Esophagus (tissue), 2 donors: ENCODE data around the gene ARMH3. TPM values are rescaled to one million over a fixed set of nuclear protein-coding genes. Genes with fewer than 3 reads are reported as not detected.

ENCODE experiments used
- H3K27ac ChIP-seq, 2 donors: one replicate each; pipeline ENCODE4 v1.5.1; 2013; ENCODE audit warnings: low read depth in 2 of 2, mild to moderate bottlenecking in 2 of 2, inconsistent platforms in 1 of 2, low read length in 1 of 2, moderate library complexity in 1 of 2
- H3K27me3 ChIP-seq, 2 donors: one replicate each; pipeline ENCODE4 v1.6.1; 2013; ENCODE audit warnings: low read length in 2 of 2, control low read depth in 1 of 2, mild to moderate bottlenecking in 1 of 2; ENCODE audit not compliant: insufficient read depth in 2 of 2, control insufficient read depth in 1 of 2
- H3K36me3 ChIP-seq, 2 donors: one replicate each; pipeline ENCODE4 v1.6.1; 2013; ENCODE audit warnings: low read length in 1 of 2; ENCODE audit not compliant: control insufficient read depth in 2 of 2, insufficient read depth in 2 of 2
- H3K4me1 ChIP-seq, 2 donors: one replicate each; pipeline ENCODE4 v1.6.1; 2013; ENCODE audit warnings: low read length in 1 of 2; ENCODE audit not compliant: control insufficient read depth in 2 of 2, insufficient read depth in 2 of 2
- H3K4me3 ChIP-seq, 2 donors: one replicate each; pipeline ENCODE4 v1.5.1; 2013; ENCODE audit warnings: low read length in 2 of 2, mild to moderate bottlenecking in 2 of 2, low read depth in 1 of 2, moderate library complexity in 1 of 2
- H3K9me3 ChIP-seq, 2 donors: one replicate each; pipeline ENCODE4 v1.6.1; 2013; ENCODE audit warnings: mild to moderate bottlenecking in 2 of 2, low read depth in 1 of 2, low read length in 1 of 2, moderate library complexity in 1 of 2; ENCODE audit not compliant: control insufficient read depth in 2 of 2, insufficient read depth in 1 of 2
- WGBS, 2 donors: extraction: QIAGEN DNeasy Blood & Tissue Kit; methylation state at CpG; one replicate each; pipeline ENCODE4 v1.1.7; 2013; 5-methylcytosine and 5-hydroxymethylcytosine counted together
- polyA plus RNA-seq, 2 donors: library from polyadenylated mRNA; stranded (reverse); fragments of 200-250 nt; gene quantifications; one replicate each; pipeline ENCODE4 v1.2.3, GENCODE V29; 2013
- donor health status: healthy with polysubstance abuse.
- donor health status: Bipolar disorder and iron deficiency.

ARMH3 gene
- polyA plus RNA-seq, 2 donors: 13.1 to 16.3 TPM

DNA sequence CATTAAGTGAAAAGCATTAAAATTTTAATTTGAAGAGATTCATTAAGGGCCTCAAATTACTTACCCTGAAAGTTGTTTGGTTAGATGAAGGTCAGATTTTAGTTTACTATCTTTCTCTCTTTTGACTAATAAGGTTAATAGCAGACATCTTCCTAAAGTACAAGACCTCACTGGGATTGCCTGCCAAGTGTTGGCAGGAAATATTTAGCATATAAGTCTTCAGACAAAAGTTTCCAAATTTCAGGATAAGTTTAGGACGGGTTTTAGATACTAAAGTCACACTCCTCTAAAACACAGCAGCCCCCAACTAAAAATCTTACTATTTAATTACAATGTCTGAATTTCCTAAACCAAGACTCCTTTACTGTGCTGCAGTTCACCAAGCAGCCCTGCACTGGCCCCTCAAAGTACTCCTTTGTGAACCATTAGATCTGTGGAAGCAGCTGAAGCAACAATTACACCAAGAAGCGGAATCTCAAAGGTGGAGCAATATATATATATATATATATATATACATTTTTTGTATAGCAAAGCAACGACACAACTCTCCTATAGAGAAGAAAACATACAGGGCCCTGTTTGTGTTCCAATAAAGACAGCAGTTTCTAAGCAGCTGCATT lies 121.2 kb downstream of the ARMH3 start:
- Histone ChIP-seq H3K4me1 (no peaks in the 10 kb centered on the region), H3K27ac (no peak overlapping the region)

DNA sequence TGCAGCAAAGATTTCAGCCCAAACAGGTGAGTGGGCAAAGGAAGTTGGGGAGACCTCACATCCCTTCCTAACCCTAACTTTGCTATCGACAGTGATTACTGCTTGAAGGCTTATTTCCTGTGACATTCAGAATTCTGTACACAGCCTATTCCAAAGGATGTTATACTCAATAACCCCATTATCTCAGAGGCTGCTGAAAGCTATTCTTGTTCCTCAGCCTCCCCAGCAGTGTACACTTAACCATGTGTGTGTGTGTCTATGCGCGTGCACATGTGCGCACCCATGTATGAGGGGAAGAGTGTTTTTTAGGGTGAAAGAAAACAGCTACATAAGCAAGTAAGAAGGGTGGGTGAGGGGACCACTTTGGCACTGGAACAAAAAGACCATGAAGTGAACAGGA lies 122.0 kb downstream of the ARMH3 start:
- Histone ChIP-seq H3K9me3 (no peaks in the 10 kb centered on the region), H3K4me1 (no peaks in the 10 kb centered on the region), H3K27me3 (no peaks in the 10 kb centered on the region), H3K36me3 (peaks cover 0 to 2% of the 10 kb centered on the region in 2 donors), H3K27ac (no peak overlapping the region), H3K4me3 (no peak overlapping the region)
- WGBS, 2 donors: 93 to 94% methylated on average over 4 of the region's 4 CpGs

More for the DNA sequence above, 121.2 kb downstream of the ARMH3 start:
- 77 to 81% methylated on average over 3 of the region's 3 CpGs for WGBS, 2 donors
- H3K4me3 ChIP-seq: no peak overlapping the region
- peaks cover 0 to 2% of the 10 kb centered on the region in 2 donors for H3K36me3 ChIP-seq
- H3K27me3 ChIP-seq: no peaks in the 10 kb centered on the region
- H3K9me3 ChIP-seq: no peaks in the 10 kb centered on the region

DNA sequence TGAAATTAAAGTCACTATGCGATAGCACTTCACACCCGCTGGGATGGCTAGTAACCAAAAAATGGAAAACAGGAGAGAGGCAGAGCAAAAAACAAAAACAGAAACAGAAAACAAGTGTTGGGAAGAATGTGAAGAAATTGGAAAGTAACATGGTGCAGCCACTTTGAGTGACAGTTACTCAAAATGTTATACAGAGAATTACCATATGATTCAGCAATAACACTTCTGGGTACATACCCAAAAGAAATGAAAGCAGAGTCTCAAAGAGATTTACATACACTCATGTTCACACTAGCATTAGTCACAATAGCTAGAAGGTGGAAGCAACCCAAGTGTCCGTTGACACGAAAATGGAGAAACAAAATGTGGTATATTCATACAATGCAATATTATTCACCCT lies 123.8 kb downstream of the ARMH3 start:
- 89 to 90% methylated on average over 4 of the region's 4 CpGs for WGBS, 2 donors
- peaks cover 0 to 2% of the 10 kb centered on the region in 2 donors for H3K36me3 ChIP-seq

DNA sequence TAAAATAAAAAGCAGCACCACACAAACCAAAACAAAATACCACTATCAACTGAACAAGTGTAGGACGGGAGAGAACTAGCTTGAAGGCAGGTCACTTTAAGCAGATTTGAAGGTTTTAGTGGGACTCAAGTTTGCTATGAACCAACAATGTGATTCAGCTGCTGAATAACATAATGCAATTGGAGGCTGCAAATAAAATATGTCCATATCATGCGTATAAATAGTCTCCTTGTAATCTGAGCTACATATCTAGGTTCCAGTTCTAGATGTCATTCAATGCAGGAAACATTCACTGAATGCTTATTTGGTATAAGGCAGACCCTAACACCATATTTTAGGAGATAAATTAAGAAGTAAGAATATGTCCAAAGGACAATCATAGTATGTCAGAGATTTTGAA lies 130.9 kb downstream of the ARMH3 start:
- Histone ChIP-seq H3K4me1 (no peaks in the 10 kb centered on the region), H3K4me3 (no peak overlapping the region), H3K27ac (no peak overlapping the region), H3K36me3 (peaks cover 0 to 2% of the 10 kb centered on the region in 2 donors), H3K9me3 (no peaks in the 10 kb centered on the region), H3K27me3 (no peaks in the 10 kb centered on the region)
- WGBS, 2 donors: 97% methylated on average over 2 of the region's 2 CpGs

More for the DNA sequence above, 123.8 kb downstream of the ARMH3 start:
- H3K4me1 ChIP-seq: no peaks in the 10 kb centered on the region
- no peak overlapping the region for H3K27ac ChIP-seq
- no peaks in the 10 kb centered on the region for H3K27me3 ChIP-seq
- no peak overlapping the region for H3K4me3 ChIP-seq
- no peaks in the 10 kb centered on the region for H3K9me3 ChIP-seq

DNA sequence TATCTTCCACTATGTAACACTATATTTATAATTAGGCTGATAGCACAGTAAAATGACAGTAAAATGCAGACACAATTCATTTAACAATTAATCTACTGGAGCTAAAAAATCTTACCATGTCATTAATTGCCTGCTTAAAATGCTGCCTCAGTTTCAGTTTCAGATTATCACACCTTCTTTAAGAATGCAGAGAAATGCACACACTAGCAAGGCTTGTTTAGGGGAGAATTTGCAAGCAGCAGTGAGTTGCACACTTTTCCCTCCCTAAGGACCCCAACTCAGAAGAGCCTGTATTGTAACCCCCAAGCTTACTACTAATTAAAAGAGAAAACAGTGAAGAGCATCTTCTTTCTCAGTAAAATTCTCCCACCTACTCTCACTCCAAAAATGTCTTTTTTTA lies 132.7 kb downstream of the ARMH3 start:
- H3K9me3 ChIP-seq: no peaks in the 10 kb centered on the region
- no peaks in the 10 kb centered on the region for H3K27me3 ChIP-seq
- H3K36me3 ChIP-seq: peaks cover 0 to 2% of the 10 kb centered on the region in 2 donors
- H3K4me3 ChIP-seq: no peak overlapping the region
- no peaks in the 10 kb centered on the region for H3K4me1 ChIP-seq
- H3K27ac ChIP-seq: no peak overlapping the region

DNA sequence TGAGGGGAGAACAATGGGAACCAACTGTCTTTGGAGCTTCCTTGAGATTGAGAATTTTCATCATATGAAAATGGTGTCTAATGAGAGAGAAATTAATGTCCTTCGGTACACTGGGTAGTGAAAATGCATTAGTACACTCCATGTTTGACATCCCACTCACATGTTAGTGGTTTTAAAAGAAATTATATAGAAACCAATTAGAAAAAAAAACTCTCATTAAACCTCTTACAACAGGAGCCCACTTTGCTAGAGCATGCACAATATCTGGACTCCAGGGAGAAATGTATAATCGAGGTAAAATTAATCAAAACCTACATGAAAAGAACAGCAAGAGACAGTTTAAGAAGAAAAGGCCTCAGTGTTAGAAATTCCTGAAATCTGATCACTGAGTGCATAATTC lies 133.1 kb downstream of the ARMH3 start:
- Histone ChIP-seq H3K27me3 (no peaks in the 10 kb centered on the region), H3K4me3 (no peak overlapping the region), H3K27ac (no peak overlapping the region), H3K36me3 (peaks cover 0 to 2% of the 10 kb centered on the region in 2 donors), H3K9me3 (no peaks in the 10 kb centered on the region), H3K4me1 (no peaks in the 10 kb centered on the region)
- WGBS, 2 donors: 87 to 89% methylated on average over 2 of the region's 2 CpGs

DNA sequence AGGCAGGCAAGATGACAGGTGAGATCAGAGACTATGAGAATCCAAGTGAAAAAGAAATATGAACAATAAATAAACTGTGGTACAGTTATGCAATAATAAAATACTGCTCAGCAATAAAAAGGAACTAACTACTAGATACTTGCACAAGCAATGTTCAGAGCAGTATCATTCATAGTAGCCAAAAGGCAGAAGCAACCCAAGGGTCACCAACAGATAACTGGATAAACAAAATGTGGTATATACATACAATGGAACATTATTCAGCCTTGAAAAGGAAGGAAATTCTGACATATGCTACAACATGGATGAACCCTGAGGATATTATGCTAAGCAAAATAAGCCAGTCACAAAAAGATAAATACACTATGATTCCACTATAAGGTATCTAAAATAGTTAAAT lies 135.4 kb downstream of the ARMH3 start:
- Histone ChIP-seq H3K27ac (no peak overlapping the region), H3K27me3 (no peaks in the 10 kb centered on the region), H3K9me3 (no peaks in the 10 kb centered on the region), H3K4me3 (no peak overlapping the region), H3K36me3 (peaks cover 0 to 2% of the 10 kb centered on the region in 2 donors), H3K4me1 (no peaks in the 10 kb centered on the region)

DNA sequence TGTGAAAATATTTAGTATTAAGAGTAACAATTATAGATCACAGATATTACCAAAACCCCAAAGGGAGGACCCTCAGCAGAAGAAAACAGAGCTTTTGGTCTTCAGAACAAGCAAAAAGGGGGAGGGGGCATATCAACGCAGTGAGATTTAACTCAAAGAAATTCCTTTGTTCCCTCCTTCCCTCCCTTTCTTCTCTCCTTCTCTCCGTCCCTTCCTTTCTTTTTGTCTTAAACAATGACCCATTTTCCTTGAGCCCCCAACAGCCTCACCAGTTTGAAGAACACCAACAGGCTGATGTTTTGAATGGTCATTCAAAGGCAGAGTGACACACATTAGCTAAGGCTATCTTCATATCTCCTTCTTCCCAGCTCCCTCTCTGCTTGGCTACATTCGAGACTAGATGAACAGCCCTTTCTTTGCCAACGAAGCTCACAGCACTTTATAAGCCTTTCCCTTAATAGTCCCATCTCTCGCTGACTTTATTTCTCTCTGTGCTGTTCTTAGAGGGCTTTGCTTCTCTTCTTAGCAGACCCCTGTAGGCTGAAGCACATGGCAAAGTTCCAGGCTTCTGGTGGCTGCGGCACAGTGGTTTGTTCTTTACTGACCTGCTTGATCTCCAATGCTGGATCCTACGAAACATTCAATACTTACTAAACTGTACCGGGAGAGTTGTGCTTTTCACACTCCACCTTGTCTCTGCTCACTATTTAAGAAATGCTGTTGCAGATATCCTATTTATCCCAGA lies 136.8 kb downstream of the ARMH3 start:
- Histone ChIP-seq H3K4me3 (no peak overlapping the region), H3K36me3 (peaks cover 0 to 2% of the 10 kb centered on the region in 2 donors), H3K27me3 (no peaks in the 10 kb centered on the region), H3K27ac (no peak overlapping the region), H3K4me1 (no peaks in the 10 kb centered on the region), H3K9me3 (no peaks in the 10 kb centered on the region)
- WGBS, 2 donors: 87 to 88% methylated on average over 8 of the region's 8 CpGs

DNA sequence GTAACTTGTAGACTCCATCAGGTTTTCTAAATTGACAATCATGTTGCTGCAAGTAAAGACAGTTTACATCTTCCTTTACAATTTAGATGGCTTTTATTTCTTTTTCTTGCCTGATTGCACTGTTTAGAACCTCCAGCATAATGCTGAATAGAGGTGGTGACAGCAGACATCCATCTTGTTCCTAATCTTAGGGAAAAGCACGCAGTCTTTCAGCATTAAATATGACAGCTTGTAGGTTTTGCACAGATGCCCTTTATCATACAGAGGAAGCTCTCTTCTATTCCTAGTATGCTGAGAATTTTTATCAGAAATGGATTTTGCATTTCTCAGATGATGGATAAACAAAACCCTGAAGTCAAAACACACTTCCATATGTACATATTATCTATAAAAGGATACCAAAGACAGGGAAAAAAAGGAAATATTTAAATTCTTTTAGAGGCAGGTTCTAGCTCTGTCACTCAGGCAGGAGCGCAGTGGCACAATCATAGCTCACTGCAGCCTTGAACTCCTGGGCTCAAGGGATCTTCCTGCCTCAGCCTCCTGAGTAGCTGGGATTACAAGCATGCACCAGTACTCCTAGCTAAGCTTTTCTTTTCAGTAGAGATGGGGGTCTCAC lies 143.3 kb downstream of the ARMH3 start:
- no peak overlapping the region for H3K27ac ChIP-seq
- no peaks in the 10 kb centered on the region for H3K9me3 ChIP-seq
- H3K4me1 ChIP-seq: no peaks in the 10 kb centered on the region
- H3K4me3 ChIP-seq: no peak overlapping the region
- H3K27me3 ChIP-seq: no peaks in the 10 kb centered on the region
- WGBS, 2 donors: 85 to 89% methylated on average over 2 of the region's 2 CpGs
- no peaks in the 10 kb centered on the region for H3K36me3 ChIP-seq
